ENCODE measurements around the gene KIF11. TPM values are rescaled to one million over a fixed set of nuclear protein-coding genes. Genes with fewer than 3 reads are reported as not detected.

KIF11 gene
- polyA plus RNA-seq, 4 donors, result 28.4 to 35.8 (median 34.6) TPM

GRCh38 chr10:92667078-92667477 lies 74.1 kb downstream of the KIF11 start:
- DNase-seq (ENCODE audit: low read depth in 4 of 4, low spot score in 3 of 4), result no peak

- DNase-seq (ENCODE audit: low read depth in 4 of 4, low spot score in 3 of 4), result no peak
Observed at GRCh38 chr10:92677708-92678107, 84.8 kb downstream of the KIF11 start.

GRCh38 chr10:92678206-92678605 lies 85.3 kb downstream of the KIF11 start:
- no peak for DNase-seq (ENCODE audit: low read depth in 4 of 4, low spot score in 3 of 4)

GRCh38 chr10:92681306-92681834 lies 88.4 kb downstream of the KIF11 start:
- no peak for DNase-seq (ENCODE audit: low read depth in 4 of 4, low spot score in 3 of 4)

- no peak for DNase-seq (ENCODE audit: low read depth in 4 of 4, low spot score in 3 of 4)
Observed at GRCh38 chr10:92688573-92688926, 95.6 kb downstream of the KIF11 start.

GRCh38 chr10:92688927-92689662 lies 96.2 kb downstream of the KIF11 start:
- DNase-seq (ENCODE audit: low read depth in 4 of 4, low spot score in 3 of 4), result no peak

- no peak for DNase-seq (ENCODE audit: low read depth in 4 of 4, low spot score in 3 of 4)
Observed at GRCh38 chr10:92689663-92690210, 96.8 kb downstream of the KIF11 start, which contains the start of gene HHEX. Gene HHEX (plus strand): TSS chr10:92689955. CDS start chr10:92689987, 32 bp downstream.

GRCh38 chr10:92690211-92690914 lies 97.4 kb downstream of the KIF11 start:
- DNase-seq (ENCODE audit: low read depth in 4 of 4, low spot score in 3 of 4), result no peak

- DNase-seq (ENCODE audit: low read depth in 4 of 4, low spot score in 3 of 4), result no peak
Observed at GRCh38 chr10:92690915-92691590, 98.1 kb downstream of the KIF11 start.

GRCh38 chr10:92691591-92692079 lies 98.7 kb downstream of the KIF11 start:
- no peak for DNase-seq (ENCODE audit: low read depth in 4 of 4, low spot score in 3 of 4)

- no peak for DNase-seq (ENCODE audit: low read depth in 4 of 4, low spot score in 3 of 4)
Observed at GRCh38 chr10:92692080-92692671, 99.2 kb downstream of the KIF11 start.

GRCh38 chr10:92692697-92693533 lies 100.0 kb downstream of the KIF11 start:
- DNase-seq (ENCODE audit: low read depth in 4 of 4, low spot score in 3 of 4), result no peak

- no peak for DNase-seq (ENCODE audit: low read depth in 4 of 4, low spot score in 3 of 4)
Observed at GRCh38 chr10:92693534-92693893, 100.6 kb downstream of the KIF11 start.

GRCh38 chr10:92695679-92696605 lies 103.0 kb downstream of the KIF11 start:
- no peak for DNase-seq (ENCODE audit: low read depth in 4 of 4, low spot score in 3 of 4)

GRCh38 chr10:92696606-92697383 lies 103.9 kb downstream of the KIF11 start:
- DNase-seq (ENCODE audit: low read depth in 4 of 4, low spot score in 3 of 4), result no peak

GRCh38 chr10:92697663-92698511 lies 105.0 kb downstream of the KIF11 start:
- no peak for DNase-seq (ENCODE audit: low read depth in 4 of 4, low spot score in 3 of 4)

- no peak for DNase-seq (ENCODE audit: low read depth in 4 of 4, low spot score in 3 of 4)
Observed at GRCh38 chr10:92699193-92699517, 106.2 kb downstream of the KIF11 start.
